ENCODE measurements around the gene OLR1.

DNA sequence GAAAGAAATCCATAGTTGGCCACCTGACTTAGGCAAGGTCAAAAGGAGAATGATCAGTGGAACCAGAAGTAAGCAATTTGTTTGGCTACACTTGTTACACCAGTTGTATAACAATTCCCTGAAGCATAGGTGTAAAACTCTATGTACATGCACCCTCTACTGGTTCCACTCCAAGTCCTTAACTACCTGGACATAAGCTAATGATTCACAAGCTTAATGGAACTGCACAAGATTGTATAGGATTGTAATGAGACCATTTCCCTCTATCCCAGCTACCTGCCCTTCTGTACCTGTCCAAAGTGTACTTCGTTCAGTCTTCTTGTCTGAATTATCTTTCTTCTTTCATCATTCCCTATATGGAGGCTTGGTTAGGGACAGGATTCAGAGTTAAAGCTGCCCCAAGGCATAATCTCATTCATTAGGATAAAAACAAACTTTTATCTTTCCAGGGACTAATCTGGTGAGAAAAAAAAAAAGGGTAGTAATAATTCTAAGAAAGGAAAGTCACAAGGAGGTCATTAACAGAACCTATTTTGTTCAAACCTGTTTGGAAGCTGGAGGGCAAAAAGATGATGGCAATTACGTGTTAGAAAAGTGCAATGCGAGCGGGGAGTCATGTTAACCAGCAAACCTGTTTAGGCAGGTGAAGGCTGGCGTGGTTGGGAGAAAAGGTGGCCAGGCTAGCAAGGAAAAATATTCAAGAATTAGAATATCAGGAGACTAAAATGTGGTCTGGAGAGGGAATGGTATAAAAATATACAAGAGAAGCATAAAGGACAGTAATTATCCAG is 4.1 kb upstream of the OLR1 start:
- TF ChIP-seq EP300 (IDR thresholded peaks at IDR 0.05) (no peak), POLR2A (IDR thresholded peaks at IDR 0.05) (no peak)

Data from ovary (tissue), 1 donor.